Fibroblast of skin of scalp (primary cell): Measurements from ENCODE around the gene HDAC2.

Source experiments
- DNase-seq: peaks from one replicate; pipeline ENCODE4 v3.0.0-alpha.2; 2013

Gene HDAC2

DNA sequence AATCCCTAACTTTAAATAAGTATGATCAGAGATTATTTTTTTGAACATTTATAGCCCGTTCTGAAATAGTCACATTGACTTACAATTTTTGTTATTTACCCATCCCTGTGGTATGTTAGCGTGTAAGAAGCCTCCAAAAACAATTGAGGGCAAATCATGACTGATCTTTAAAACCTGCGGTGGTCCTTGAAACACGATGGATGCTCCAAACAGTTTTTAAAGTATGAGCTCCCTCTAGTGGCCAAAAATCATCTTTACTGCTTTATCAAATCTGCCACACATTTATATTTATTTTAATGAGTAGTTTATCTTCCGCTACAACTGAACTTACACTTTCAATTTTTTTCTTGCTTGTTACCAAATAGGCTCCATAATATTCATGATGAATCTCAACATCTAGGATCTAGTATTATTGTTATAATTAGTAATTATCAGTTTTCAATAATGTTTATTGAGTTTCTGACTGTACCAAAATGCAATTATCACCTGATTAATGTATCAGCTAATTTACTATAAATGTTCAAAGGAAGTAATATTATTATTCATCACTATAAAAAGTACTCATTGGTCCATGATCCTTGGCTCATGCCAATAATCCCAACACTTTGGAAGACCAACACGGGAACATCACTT, 61.6 kb downstream of the HDAC2 start:
- DNase-seq = peak; percentile 90

DNA sequence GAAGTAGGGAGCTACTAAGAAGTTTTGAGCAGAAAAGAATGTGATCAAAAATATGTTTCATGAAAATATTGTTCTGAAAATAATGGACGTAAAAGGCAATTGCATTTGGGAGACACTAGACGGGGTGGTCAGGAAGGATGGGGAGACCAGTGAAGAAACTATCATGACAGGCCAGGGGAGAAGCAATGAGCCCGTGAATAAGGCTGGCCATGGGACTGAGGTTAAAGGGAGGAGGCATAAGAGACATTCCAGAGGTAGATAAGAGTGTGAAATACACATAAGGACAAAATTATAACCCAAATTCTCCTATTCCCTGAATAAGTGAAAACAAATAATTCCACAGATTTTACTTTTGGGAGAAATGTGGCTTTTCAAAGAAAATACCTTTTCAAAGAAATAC, 62.1 kb downstream of the HDAC2 start:
- DNase-seq = no peak

DNA sequence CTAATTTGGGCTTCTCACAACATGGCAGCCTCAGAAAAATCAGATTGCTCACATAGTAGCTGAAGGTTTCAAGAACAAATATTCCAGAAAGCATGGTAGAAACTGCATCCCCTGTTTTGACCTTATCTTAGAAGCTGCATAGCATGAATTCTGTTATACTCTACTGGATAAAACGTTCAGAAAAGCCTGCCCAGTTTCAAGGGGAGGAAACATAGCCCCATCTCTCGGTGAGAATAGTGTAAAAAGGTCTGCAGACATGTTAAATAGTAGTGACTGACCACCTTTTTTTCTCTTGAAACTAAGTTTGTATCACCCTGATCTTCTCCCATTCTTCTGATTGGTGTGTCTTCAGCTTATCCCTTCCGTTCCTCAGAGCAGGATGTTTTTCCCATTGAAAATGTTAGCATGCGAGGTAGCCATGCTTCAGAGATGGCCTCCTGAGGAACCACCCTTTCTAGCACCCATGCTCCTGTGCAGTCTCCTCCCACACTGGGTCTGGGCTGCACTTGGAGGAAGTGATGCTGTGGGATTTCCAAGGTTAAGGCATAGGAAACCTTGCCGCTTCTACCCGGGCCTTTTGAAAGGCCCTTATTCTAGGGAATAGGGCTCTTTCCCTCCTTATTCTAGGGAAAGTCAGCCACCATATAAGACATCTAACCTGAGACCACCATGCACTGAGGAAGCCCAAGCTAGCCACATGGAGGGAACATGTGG, 63.7 kb downstream of the HDAC2 start:
- no peak for DNase-seq

- peak; percentile 75 for DNase-seq
These were observed 67.2 kb downstream of the HDAC2 start for GRCh38 chr6:113903666-113904330.

- DNase-seq = no peak
These were observed 69.5 kb downstream of the HDAC2 start for GRCh38 chr6:113901482-113901881.

GRCh38 chr6:113894712-113895674, 76.0 kb downstream of the HDAC2 start:
- peak; percentile 70 for DNase-seq

GRCh38 chr6:113893866-113894265, 77.1 kb downstream of the HDAC2 start:
- peak; percentile 66 for DNase-seq

- no peak for DNase-seq
These were observed 77.5 kb downstream of the HDAC2 start for GRCh38 chr6:113893451-113893850.

DNA sequence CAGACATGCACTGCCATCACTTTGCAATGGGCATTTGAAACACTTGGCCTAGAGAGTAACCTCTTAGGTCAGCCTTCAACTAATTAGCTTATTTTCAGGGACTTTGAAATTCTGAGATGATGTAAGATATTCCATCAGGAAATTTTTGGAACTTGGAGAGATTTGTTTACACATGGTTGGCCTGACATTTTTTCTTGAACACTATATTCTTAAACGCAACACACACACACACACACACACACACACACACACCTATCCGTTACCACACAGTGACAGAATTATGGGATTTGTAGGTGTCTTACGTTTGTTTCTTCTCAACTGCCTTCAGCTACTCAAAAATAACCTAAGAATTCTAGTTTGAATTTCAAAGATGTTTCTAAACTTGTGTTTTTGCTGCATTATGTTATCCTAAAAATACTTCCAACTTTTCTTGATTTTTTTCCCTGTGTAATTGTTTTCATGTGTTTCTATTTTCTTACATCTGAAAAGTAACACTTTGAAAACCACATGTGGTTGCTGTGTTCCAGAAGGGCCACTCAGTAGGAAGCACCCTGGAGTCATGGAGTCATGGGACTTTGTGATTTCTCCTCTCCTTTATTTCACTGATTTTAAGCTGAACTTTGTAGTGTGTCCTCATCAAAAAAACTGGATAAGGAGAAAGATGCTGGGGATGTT, 81.9 kb downstream of the HDAC2 start:
- DNase-seq = no peak

GRCh38 chr6:113888493-113888892, 82.5 kb downstream of the HDAC2 start:
- no peak for DNase-seq

GRCh38 chr6:113886512-113886911, 84.4 kb downstream of the HDAC2 start:
- no peak for DNase-seq

DNA sequence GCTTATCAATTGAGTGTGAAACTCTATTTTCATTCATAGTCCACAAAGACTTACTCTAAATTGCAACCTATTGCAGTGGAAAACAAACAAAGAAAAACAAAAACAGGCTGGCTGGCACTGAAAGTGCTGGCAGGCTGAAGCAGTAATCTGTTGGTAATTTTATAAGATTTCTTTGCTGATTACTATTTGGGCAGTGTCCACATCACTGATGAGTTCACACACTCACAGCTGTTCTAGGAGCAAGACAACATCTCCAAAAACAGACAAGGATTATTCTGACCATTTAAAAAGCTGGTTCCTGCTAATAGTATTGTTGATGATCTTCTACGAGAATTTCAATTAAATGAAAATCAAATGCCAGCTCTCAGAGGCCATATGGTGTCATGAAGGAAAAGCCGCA, 86.9 kb downstream of the HDAC2 start:
- no peak for DNase-seq
